GM19240 (cell line): ENCODE results near the gene TBC1D24.

ENCODE experiments used
- DNase-seq: peaks from one replicate; pipeline ENCODE4 v3.0.0; 2011; ENCODE audit warnings: low spot score; ENCODE audit not compliant: insufficient read length

Gene TBC1D24

DNA sequence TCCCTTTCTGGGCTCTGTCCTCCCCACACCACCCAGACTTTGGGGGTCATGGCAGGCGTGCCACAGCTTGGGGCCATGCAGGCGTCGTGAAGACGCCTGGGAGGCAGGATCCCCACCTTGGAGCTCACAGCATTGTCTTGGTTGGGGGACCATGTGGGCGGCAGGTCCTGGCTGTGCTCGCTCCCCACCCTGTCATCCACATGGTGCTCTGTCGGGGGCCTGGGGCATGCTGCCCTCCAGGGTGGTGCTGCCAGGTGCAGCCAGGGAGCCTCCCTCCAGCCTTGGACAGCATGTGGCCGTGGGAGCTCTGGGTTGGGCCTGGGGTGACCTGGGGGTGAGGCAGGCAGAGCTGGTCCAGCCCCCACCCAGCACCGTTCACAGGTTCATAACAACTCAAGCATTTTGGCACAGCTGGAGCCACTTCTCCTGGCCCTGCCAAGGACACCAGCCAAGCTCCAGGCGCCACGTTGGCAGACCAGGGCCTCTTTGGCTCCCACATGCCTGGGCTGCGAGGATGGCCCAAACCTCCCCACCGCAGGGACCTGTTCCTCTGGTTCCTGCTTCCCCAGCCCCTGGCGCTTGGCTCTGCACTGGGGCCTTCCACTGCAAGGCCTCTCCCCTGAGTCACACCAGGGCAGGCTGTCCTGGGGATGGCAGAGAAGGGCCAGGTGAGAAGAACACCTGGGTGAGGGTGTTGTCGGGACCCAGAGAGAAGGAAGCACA lies 23.8 kb downstream of the TBC1D24 start:
- DNase-seq: no peak

DNA sequence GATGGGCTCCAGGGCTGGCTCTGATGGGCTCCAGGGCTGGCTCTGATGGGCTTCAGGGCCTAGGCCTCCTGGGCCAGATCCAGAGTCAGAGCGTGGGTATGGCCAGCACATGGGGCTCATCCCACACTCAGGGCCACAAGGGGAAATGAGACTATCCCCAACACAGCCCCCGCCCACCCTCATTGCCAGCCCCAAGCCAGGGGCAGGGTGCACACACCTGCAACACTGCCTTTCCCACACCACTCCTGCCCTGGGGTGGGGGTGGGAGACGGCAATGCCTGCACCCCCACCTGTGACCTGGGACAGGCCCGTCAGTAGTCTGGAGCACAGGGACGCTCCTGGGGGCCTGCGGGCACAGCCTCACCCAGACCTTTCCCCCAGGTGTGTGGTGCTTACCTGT lies 24.5 kb downstream of the TBC1D24 start:
- no peak for DNase-seq

DNA sequence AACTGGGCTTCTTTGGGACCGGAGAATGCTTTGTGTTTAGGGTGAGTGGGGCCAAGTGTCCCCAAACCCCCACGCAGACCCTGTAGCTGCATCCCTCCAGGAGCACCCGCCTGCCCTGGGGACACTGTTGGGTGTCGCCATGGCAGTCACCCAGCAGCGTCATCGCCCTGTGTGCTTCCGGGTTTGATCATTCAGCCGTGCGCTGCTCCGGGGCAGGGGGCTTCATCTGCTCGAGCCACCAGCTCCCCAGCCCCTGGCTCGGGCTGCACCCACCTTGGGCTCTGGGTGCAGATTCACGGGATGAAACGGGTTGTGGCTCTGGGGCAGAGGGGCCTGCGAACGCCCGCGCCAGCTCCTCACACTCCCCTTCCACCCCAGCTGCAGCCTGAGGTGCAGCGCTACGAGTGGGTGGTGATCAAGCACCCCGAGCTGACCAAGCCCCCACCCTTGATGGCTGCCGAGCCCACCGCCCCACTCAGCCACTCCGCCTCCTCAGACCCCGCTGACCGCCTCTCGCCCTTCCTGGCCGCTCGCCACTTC lies 25.0 kb downstream of the TBC1D24 start:
- DNase-seq: no peak

DNA sequence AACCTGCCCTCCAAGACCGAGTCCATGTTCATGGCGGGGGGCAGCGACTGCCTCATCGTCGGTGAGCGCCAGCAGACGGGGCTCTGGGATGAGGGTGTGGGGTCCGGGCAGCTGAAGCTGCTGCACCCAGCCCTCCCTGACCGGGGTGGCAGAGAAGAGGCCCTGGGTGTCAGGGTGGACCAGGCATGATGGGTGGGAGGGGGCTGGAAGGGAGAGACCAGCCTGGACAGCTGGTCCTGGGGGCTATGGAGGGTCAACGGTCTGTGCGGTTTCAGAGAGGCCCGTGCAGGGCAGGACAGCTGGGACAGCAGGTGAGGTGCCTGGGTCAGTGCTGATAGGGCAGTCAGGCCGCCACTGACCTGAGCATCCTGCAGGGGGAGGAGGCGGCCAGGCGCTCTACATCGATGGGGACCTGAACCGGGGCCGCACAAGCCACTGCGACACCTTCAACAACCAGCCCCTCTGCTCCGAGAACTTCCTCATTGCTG lies 25.5 kb downstream of the TBC1D24 start:
- DNase-seq: no peak

DNA sequence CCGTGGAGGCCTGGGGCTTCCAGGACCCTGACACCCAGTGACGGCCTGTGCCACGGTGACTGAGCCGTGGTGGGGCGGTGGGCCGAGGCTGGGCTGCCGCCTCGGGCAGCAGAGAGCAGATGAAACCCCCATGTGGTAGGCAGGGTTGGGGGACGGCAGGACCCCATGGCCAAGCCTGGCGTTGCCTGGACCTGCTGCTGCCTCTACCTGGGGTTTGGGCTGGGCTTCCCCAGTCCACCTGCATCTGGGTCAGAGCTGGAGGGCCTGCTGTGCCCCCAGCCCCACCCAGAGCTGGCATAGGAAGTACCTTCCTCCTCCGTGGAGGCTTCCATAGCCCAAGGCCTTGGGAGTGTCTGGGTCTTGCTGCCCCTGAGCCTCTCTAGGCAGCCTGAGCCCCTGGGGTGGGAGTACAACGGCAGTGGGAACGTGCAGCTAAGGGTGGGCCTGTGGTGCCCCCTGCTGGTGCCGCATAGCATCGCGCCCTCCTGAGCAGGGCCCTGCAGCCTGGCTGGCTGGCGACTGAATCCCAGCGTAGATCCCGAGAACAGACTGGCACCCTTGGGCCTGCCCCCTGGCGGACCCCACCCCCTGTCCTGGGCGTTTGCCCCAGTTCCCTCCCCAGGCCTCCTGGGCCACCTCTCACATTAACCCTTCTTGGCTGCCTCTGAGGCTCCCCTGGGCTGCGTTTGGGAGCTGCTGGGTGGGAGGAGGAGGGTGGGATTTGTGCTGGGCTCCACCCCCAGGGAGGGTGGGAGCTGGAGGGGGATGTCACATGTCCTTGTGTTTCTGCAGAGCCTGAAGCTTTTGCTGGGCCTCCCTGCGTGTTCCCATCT lies 26.2 kb downstream of the TBC1D24 start:
- DNase-seq: peak; percentile 61

DNA sequence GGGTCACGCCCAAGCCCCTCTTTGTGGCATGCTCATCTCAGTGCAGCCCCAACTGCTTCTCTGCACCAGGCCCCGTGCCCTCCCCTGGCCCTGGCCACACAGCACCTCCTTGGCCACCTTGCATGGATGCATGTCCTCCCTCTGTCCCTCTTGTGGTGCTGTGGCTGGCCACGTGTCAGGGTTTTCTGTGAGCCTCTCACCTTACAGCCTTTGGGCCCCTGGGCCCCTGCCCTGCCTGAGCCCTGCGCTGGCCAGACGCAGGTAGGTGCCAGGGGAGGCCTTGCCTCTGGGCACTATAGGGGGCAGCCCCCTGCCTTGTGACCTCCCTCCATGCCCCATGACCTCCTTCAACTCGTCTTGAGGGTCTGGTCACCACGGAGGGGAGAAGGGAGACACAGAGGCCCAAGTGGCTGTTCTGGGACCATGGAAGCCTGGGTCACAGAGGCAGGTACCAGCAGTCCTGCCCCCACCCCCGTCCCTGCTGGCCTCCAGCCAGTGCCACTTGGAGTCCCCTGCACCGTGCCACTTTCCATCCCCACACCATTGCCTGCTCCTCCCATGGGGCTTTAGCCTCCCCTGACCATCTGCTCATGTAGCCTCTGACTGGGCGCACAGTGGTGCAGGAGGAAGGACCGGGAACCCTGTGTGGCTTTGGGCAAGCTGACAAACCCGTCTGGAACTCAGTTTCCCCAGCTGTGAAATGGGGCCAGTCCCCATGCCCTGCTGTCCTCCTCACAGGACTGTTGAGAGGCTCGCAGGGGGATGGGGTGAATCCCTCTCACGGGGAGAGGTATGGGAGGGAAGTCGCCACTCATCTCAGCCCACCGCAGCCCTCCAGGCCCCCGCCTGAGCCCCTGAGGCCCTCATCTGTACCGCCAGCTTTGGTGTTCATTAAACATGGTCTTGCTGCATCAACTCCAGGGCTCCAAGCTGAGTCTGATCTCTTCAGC lies 27.3 kb downstream of the TBC1D24 start:
- no peak for DNase-seq

DNA sequence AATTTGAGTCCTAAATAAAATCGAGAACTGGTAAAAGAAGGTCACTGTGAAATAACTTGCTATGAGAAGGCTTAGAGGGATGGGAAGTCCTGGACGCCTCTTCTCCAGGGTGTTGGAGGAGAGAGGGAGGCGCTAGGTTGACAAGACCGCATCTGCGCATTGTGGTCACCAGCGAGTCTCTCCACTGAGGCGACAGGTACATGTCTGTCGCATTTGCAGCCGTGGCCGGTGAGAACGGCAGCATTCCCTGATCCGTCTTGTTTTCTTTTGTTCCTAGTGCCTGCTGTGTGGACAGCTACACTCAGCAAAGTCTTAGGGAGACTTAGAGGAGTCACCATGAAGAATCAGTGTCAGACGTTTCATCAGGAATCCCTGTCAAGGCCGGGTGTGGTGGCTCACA lies 30.8 kb downstream of the TBC1D24 start:
- no peak for DNase-seq

DNA sequence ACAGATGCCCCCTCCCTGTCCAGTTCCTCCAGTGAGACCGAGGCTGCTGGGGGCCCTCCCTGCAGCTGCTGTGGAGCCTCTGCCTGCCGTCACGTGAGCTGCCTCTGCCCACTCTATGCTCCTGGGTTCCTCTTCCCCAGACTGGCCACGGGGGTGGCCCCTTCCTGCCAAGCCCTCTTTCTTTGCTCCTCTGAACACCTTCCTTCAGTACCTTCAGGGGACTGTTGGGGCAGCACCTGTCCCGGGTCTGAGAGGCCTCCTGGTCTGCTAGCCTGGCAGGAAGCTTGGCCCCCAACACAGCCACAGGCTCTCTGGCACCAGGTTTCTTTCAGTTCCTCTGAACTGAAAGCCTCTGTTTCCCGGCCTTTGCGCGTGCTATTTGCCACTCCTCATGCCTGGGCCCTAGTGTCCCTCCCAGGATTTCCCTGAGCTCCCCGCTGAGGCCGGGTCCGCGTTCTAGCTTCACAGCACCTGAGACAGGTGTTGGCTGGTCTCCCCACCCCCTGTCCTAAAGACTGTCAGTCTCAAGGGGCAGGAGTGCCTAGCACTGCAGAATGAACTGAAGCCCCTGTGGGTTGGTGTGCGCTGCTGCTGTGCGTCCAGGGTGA lies 32.2 kb downstream of the TBC1D24 start:
- peak; percentile 68 for DNase-seq

DNA sequence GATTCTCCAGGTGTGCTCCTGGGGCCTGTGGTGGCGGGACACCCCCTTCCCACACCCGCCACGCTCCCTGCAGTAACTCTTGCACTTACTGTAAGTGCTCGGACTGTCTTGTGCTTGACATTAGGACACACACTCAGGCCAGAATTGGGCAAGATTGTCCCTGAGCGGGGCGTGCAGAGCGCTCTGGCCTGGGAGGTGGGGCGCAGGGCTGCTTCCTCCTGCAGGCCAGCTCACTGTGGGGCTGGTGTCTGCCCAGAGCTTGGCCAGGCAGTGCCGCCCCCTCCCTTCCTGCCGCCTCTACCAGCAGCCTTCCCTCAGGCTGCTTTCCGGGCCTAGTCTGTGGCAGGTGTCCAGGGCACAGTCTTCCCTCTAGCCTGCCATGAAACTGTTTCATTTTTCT lies 32.7 kb downstream of the TBC1D24 start:
- DNase-seq: no peak

DNA sequence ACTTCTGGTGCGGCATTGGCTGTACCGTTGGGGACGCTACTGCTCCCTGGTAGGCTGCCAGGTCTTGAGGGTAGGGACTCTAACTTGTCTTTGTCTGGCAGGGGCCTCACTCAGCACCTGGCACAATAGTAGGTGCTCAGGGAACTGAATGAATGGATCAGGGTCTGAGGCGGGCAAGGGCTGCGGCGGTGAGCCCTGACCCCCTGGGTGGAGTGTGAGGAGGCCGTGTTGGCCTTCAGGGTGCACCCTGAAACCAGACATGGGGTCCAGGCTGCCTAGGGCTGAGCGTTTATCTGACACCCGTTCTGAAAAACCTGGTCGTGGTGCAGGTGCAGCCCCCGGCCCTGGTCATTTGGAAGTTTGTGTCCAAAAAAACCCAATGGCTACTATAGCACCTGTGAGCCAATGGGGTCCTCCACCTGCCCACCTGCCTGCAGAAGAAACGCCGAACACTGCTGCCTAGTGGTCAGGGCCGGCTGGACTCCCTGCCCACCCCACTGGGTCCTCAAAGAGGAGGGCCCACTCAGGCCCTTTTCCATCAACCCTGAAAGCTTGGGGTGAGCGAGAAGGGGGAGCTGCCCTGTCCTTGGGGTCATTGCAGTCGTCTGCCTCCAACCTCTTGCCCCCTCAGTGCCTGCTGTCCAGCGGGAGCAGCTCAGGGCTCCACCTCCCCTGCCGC lies 33.9 kb downstream of the TBC1D24 start:
- no peak for DNase-seq

DNA sequence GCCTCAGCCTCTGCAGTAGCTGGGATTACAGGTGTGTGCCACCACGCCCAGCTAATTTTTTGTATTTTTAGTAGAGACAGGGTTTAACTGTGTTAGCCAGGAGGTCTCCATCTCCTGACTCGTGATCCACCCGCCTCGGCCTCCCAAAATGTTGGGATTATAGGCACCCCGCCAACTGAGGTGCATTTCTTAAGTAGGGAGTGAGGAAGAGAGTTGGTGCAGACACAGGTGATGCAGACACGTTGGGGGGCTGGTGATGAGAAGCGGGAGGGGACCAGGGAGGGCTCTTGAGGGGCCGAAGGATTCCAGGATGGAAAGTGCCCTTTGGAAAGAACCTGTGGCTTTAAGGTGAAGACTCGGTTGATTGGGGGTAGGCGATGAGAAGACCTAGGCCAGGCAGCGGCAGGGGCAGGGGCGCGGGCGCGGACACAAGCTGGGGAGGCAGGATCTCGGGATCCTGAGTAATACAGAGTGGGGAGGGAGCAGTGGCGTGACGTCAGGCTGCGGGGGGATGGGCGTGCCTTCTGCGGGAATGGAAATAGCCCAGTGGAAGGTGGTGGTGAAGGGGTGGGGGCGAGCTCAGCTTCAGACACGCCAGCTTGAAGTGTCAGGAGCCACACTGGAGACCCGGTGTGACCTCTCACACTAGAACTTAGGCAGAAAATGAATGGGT lies 36.3 kb downstream of the TBC1D24 start:
- DNase-seq: no peak

DNA sequence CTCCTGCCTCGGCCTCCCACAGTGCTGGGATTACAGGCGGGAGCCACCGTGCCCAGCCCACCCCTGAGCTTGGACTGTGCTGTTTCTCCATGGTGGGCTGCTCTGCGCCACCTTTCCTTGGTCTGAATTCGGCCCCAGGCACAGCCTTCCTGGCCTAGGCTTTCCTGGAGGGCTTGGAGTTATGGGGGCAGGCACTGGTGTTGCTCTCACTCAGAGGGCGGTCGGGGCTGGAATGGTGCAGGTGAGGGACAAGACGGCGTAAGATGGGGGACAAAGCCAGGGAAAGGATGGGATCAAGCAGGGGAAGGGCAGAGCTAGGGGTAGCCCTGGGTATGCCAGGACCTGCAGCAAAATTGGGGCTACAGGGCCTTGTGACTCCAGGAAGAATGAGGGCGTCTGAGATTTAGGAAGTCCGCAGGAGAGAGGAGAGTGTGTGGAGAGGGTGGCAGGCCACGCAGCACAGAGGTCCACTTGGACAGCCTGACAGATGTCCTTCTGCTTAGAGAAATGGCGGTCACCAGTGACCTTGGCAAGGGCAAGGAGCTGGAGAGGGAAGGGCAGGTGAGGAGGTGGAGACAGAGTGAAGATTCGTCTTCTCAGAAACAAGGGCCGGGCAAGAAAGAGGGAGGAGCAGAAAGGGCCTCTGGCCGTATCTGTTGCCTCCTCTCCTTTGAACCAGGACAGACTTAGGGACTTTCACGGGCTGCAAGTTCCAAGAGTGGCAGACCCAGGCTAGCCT lies 37.2 kb downstream of the TBC1D24 start:
- no peak for DNase-seq

DNA sequence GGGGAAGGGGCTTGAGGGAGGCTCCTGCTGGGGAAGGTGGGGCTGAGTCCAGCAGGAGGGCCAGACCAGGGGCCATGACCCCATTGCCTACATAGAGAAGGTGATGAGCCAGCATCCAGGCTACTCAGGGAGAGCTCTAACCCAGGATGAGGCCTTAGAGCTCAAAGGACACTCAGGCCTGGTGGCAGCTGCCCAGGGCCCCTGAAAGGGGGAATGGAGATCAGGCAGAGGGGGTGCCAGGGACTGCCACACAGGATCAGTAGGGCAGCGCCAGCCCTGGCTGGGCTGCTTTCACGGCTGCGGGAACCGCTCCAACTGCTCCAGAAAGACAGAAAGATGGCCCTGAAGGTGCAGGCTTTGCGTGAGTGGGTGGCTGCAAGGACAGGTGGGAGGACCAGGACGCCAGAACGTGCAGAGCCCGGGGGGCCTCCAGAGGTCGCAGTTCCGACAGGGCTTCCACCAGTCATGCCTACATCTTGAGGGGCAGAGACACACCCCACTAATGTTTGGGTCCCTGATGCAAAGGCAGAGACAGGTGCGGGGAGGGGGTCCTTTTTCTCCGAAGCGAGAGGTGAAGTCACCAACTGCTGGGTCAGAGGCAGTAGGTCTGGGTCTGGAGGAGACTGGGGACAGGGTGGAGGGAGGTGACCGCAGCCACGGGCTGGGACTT lies 37.9 kb downstream of the TBC1D24 start:
- no peak for DNase-seq

DNA sequence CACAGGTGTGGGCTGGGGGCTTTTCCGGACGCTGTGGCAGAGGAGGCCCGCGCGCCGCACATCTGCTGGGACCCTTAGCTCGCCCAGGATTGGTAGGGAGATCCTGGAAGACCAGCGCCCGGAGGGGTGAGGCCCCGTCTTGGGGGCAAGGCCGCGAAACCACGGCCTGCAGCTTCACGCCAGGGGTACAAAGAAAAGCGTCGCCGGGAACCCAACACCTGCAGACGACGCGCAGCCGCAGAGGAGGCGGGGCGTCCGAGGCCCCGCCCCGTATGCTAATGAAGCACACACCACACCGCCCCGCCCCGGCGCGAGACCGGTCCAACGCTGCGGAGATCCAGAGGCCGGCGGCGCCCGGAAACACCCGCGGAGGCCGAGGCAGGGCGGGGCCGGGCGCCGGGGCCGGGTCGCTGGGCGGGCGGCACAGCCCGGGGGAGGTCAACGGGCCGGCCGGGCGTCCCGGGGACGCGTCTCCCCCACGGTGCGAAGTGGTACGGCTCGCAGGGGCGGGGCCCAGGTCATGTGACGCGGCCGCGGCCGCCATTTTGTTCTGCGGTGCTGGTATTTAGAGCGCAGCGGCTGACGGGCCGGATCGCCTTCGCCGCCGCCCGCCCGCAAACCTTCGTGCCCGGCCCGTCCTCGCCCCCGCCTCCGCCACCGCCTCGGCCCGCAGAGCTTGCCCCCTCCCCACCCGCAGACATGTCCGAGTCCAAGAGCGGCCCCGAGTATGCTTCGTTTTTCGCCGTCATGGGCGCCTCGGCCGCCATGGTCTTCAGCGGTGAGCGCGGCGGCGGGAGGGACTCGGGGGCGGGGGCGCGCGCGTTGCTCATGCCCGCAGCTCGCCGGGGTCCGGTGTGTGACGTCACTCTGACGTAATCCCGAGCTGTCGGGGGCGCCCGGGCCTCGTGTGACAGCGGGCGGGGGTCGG lies 38.7 kb downstream of the TBC1D24 start, which contains the start of gene ATP6V0C:
ATP6V0C (plus strand) TSS at position 548 of the 928 bp plus-strand sequence; CDS start at position 700, 152 bp downstream.
- DNase-seq: peak; percentile 81

DNA sequence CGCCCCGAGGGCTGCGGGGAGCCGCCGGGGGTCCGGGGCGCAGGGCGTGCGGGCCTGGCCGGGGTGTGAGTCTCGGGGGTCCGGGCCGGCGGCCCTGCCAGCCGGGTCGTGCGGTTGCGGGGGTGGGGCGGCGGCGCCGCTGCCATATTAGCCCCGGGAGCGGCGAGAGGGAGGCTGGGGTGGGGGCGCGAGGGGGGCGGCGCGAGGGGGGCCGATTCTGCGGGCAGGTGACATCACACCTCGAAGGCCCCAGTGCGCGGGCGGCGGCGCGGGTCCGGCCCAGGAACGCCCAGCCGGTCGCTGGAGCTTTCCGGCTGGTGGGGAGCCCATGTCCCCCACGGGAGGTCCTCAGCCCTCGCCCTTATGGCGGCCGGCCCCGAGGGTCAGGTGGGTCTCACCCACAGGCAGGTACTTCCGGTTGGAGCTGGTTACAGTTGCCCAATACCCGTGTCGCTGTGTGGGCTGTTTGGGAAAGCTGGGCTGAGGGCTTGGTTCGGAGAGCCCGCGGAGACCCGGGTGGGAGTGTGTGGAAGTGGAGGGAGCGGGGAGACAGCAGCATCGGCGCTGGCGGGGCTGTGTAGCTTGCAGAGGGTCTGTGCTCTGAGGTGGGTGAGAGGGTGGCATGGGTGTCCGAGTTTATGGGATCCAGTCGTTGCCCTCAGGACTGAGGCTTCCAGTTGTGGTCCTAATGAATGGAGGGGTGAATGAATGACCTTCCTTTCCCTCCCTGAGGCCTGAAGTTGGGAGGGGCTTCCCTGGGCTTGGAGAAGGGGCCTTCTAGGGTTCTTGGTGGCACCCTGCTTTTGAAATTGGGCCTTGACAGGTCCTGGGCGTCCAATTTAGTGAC lies 39.6 kb downstream of the TBC1D24 start:
- no peak for DNase-seq

DNA sequence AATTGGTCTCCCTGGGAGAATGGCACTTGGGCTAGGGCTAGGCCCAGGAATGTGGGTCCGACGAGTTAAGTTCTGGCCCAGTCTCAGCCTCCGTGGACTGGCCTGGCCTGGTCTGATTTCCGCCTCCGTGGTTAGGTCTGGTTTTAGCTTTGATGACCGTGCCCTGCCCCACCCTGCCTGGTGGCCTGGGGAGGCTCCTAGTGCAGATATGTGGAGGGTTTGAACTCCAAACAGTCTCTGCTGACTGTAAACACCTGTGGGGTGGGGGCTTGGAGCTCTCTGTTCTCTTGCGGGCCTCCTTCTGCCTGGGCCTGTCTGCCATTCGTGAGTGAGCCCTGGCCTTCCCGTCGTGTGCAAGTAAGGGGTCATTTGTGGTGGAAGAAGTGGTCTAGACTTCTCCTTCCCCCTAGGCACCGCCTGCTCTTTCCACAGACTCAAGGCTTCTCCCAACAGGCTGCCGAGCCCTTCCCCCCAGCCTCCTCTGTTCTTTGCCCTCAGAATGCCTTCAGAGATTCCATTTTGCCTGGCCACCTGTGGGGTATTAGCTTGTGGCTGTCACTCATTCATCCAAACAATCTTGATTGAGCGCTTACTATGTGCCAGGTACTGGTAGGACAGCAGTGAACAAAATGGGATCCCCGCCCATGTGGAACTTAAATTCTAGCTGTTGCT lies 40.4 kb downstream of the TBC1D24 start:
- DNase-seq: no peak
